ENCODE measurements around the gene NCAM1. TPM values are rescaled to one million over a fixed set of nuclear protein-coding genes. Genes with fewer than 3 reads are reported as not detected.

The NCAM1 gene
- total and polyA plus RNA-seq, 8 donors, result 1.2 to 19.6 (median 3.6) TPM

DNA sequence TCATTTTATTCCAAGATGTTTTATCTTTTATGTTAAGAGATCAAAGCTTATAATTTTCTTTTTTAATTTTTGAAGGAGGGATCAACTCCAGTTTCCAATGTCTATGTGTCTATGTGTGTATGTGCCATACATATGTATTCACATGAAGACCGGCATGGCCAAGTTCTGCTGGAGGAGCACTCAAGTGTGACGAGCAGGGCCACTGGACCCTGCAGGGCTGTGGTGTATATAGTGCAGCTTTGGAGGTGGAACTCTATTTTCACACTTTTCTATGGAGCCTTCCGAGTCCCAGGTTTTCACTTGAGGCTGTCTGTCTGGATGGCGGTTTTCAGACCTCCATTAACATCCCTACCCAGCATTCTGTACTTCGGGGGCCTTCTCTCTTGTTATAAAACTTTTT lies 316.7 kb downstream of the NCAM1 start:
- DNase-seq (no peak), ATAC-seq (no peak), FAIRE-seq (no peak)
- WGBS, 2 donors, result 80 to 91% methylated on average over 5 of the region's 5 CpGs
- H3K4me3 ChIP-seq, result no peak overlapping the region
- no peak overlapping the region for H3K27ac ChIP-seq
- H3K36me3 ChIP-seq, result no peaks in the 10 kb centered on the region
- H3K4me1 ChIP-seq, result no peaks in the 10 kb centered on the region
- H3K27me3 ChIP-seq, result no peaks in the 10 kb centered on the region
- no peaks in the 10 kb centered on the region for H3K9me3 ChIP-seq
- TF ChIP-seq, protein P1, sequence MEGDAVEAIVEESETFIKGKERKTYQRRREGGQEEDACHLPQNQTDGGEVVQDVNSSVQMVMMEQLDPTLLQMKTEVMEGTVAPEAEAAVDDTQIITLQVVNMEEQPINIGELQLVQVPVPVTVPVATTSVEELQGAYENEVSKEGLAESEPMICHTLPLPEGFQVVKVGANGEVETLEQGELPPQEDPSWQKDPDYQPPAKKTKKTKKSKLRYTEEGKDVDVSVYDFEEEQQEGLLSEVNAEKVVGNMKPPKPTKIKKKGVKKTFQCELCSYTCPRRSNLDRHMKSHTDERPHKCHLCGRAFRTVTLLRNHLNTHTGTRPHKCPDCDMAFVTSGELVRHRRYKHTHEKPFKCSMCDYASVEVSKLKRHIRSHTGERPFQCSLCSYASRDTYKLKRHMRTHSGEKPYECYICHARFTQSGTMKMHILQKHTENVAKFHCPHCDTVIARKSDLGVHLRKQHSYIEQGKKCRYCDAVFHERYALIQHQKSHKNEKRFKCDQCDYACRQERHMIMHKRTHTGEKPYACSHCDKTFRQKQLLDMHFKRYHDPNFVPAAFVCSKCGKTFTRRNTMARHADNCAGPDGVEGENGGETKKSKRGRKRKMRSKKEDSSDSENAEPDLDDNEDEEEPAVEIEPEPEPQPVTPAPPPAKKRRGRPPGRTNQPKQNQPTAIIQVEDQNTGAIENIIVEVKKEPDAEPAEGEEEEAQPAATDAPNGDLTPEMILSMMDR (IDR thresholded peaks at IDR 0.05), result no peak
- intact Hi-C loops (cut with DNase I), result no loop called here

DNA sequence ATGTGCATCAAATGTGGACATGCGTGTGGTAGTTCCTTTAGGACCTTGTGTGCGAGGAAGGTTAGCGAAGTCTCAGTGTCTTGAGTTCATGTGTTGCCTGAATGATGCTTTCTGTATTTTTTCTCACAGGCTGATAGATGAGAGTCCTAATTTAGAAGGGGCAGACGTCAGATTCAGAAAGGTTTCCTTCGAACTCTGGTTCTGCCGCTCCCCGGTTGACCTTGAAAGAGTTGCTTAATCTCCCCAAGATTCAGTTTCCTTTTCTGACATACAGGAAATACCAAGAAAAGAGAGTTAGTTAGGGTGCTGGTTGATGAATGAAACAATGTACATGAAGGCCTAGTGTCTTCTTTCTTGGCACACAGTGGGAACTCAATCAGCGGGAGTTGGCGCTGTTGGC lies 317.3 kb downstream of the NCAM1 start:
- no peak overlapping the region for H3K4me3 ChIP-seq
- WGBS, 2 donors, result 77 to 80% methylated on average over 9 of the region's 9 CpGs
- no peak for FAIRE-seq

DNA sequence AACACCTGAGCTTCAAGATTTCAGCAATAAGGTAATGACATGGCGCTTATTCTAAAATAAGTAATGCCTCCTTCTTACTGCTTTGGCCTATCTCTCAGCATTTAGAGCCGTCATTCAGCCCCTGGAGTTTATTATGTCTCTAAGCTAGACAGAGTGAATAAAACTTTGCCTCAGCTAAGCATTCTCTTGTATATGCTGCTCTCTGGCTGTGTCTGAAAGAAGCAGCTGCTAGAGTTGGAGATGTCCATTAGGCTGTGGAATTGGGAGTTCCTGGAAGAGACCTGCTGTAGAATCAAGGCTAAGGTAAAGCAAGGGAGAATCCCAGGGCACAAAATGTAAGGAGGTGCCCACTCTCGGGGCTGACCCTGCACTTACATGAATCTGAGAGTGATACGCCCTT lies 317.7 kb downstream of the NCAM1 start:
- DNase-seq, result no peak
- H3K9me3 ChIP-seq, result no peaks in the 10 kb centered on the region
- intact Hi-C loops (cut with DNase I), result no loop called here
- H3K4me1 ChIP-seq, result no peaks in the 10 kb centered on the region
- no peak for ATAC-seq
- H3K4me3 ChIP-seq, result no peak overlapping the region
- H3K27me3 ChIP-seq, result no peaks in the 10 kb centered on the region
- no peak overlapping the region for H3K27ac ChIP-seq
- H3K36me3 ChIP-seq, result no peaks in the 10 kb centered on the region
- TF ChIP-seq, protein P1 (IDR thresholded peaks at IDR 0.05), result no peak
- no peak for FAIRE-seq
- 70 to 84% methylated on average over 4 of the region's 4 CpGs for WGBS, 2 donors

More for the DNA sequence above, 317.3 kb downstream of the NCAM1 start:
- Histone ChIP-seq H3K9me3 (no peaks in the 10 kb centered on the region), H3K36me3 (no peaks in the 10 kb centered on the region), H3K27ac (no peak overlapping the region), H3K4me1 (no peaks in the 10 kb centered on the region), H3K27me3 (no peaks in the 10 kb centered on the region)
- no peak for DNase-seq
- ATAC-seq, result no peak
- TF ChIP-seq, protein P1 (IDR thresholded peaks at IDR 0.05), result no peak
- intact Hi-C loops (cut with DNase I), result no loop called here

DNA sequence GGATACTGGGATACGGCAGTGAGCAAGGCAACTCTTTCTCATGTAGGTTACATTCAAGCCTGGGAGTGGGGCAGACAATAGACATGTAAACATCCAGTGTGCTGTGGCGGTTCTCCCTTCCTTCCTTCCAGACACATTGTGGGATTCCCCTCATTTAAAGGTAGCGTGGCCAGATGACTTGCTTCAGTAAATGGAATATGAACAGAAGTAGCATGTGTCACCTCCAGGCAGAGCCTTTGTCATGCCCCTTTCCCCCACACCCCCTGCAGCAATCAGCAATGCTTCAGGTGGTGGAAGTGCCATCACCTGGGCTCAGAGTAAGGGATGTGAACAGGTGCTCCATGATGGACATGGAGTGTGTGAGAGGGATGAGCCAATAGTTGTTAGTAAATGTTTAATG lies 318.4 kb downstream of the NCAM1 start:
- TF ChIP-seq, protein P1 (IDR thresholded peaks at IDR 0.05), result no peak
- intact Hi-C loops (cut with DNase I), result no loop called here
- Histone ChIP-seq H3K36me3 (no peaks in the 10 kb centered on the region), H3K4me3 (no peak overlapping the region), H3K9me3 (no peaks in the 10 kb centered on the region), H3K27me3 (no peaks in the 10 kb centered on the region), H3K4me1 (no peaks in the 10 kb centered on the region), H3K27ac (no peak overlapping the region)
- DNase-seq (no peak), FAIRE-seq (no peak), ATAC-seq (no peak)
- WGBS, 2 donors, result 76 to 78% methylated on average over 3 of the region's 3 CpGs

DNA sequence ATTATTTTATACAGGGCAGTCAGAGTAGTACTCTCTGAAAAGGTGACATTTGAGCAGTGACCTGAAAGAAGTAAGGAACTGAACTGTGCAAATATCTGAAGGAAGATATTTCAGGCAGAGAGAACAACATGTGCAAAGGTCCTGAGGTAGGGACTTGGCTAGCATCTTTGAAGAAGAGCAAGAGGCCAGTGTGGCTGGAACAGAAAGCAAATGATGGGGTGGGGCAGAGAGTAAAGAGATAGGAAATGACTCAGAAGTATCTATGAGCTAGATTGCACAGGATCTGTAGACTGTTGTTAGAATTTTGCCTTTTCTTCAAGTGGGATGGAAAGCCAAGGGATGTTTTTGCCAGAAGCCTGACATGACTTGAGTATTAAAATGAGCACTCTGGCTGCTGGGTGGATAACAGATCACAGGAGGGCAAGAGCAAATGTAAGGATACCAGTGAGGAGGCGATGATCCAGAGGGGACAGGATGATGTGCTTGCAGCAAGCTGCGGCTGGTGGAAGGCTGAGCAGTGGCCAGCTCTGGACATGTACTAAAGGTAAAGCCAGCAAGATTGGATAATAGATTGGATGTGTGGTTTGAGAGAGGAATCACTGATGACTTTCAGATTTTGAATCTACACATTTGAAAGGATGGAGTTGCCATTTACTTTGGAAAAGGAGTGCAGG lies 320.0 kb downstream of the NCAM1 start:
- H3K4me1 ChIP-seq, result no peaks in the 10 kb centered on the region
- ATAC-seq (no peak), FAIRE-seq (no peak), DNase-seq (no peak)
- WGBS, 2 donors, result 80 to 83% methylated on average over 2 of the region's 2 CpGs
- no peak overlapping the region for H3K27ac ChIP-seq
- no peaks in the 10 kb centered on the region for H3K9me3 ChIP-seq
- H3K4me3 ChIP-seq, result no peak overlapping the region
- TF ChIP-seq, protein P1 (IDR thresholded peaks at IDR 0.05), result no peak
- intact Hi-C loops (cut with DNase I), result loop anchor here in 2 of 3 donors (10.0 kb wide), 2 partner anchors 686 to 696 kb away; no protein-coding TSS in a partner anchor
- H3K27me3 ChIP-seq, result no peaks in the 10 kb centered on the region
- H3K36me3 ChIP-seq, result no peaks in the 10 kb centered on the region

All from pancreas (tissue), 10 donors.